Glutamatergic neuron (in vitro differentiated cells): ENCODE data around the gene TUT7. TPM values are rescaled to one million over a fixed set of nuclear protein-coding genes. Genes with fewer than 3 reads are reported as not detected.

Source experiments
- DNase-seq: peaks from one replicate; pipeline ENCODE4 v3.0.0; 2022
- H3K27ac Mint-ChIP-seq: one replicate; pipeline ENCODE4 v1.8.0; 2020; ENCODE audit warnings: mild to moderate bottlenecking, mixed read lengths, inconsistent platforms; ENCODE audit not compliant: unreplicated experiment
- H3K27me3 Mint-ChIP-seq: one replicate; pipeline ENCODE4 v1.8.0; 2020; ENCODE audit warnings: mild to moderate bottlenecking, moderate library complexity, mixed read lengths, inconsistent platforms; ENCODE audit not compliant: unreplicated experiment
- H3K36me3 Mint-ChIP-seq: one replicate; pipeline ENCODE4 v1.8.0; 2020; ENCODE audit warnings: mild to moderate bottlenecking, mixed read lengths, inconsistent platforms; ENCODE audit not compliant: unreplicated experiment
- H3K4me1 Mint-ChIP-seq: one replicate; pipeline ENCODE4 v1.8.0; 2020; ENCODE audit warnings: mild to moderate bottlenecking, low read depth, mixed read lengths, inconsistent platforms; ENCODE audit not compliant: unreplicated experiment
- H3K4me3 Mint-ChIP-seq: one replicate; pipeline ENCODE4 v1.8.0; 2020; ENCODE audit warnings: mild to moderate bottlenecking, mixed read lengths, inconsistent platforms; ENCODE audit not compliant: unreplicated experiment
- H3K9me3 Mint-ChIP-seq: one replicate; pipeline ENCODE4 v1.8.0; 2020; ENCODE audit warnings: mild to moderate bottlenecking, moderate library complexity, mixed read lengths, inconsistent platforms; ENCODE audit not compliant: unreplicated experiment
- CTCF ChIP-seq: fragments of 200-600 bp; sonication (generic); IDR thresholded peaks from one replicate; pipeline ENCODE4 v1.5.0; 2021; ENCODE audit not compliant: partially characterized antibody, unreplicated experiment
- total RNA-seq: library from RNA; stranded (reverse); fragmentation: NEBNext Ultra II Directional; extraction: Animal tissue kit (Norgen Biotek cat#: 25700); gene quantifications from one replicate; pipeline ENCODE4 v1.2.1, GENCODE V29; 2021; ENCODE audit not compliant: unreplicated experiment

TUT7 gene
- total RNA-seq, 1 donor from 2014 or later = 29.4 TPM

GRCh38 chr9:86246752-86247161, 107.5 kb downstream of the TUT7 start:
- peaks cover 2% of the 10 kb centered on the region for H3K9me3 Mint-ChIP-seq
- no peak for TF ChIP-seq CTCF
- peaks cover 10% of the 10 kb centered on the region for H3K36me3 Mint-ChIP-seq
- no peaks in the 10 kb centered on the region for H3K27me3 Mint-ChIP-seq
- H3K27ac Mint-ChIP-seq = no peak overlapping the region
- H3K4me1 Mint-ChIP-seq = no peaks in the 10 kb centered on the region
- H3K4me3 Mint-ChIP-seq = no peak overlapping the region
- peak; percentile 17 for DNase-seq

- no peaks in the 10 kb centered on the region for H3K4me1 Mint-ChIP-seq
- no peak overlapping the region for H3K27ac Mint-ChIP-seq
- no peak for TF ChIP-seq CTCF
- H3K9me3 Mint-ChIP-seq = no peaks in the 10 kb centered on the region
- no peaks in the 10 kb centered on the region for H3K36me3 Mint-ChIP-seq
- H3K27me3 Mint-ChIP-seq = no peaks in the 10 kb centered on the region
- H3K4me3 Mint-ChIP-seq = no peak overlapping the region
- no peak for DNase-seq
Observed at GRCh38 chr9:86242071-86242470, 112.1 kb downstream of the TUT7 start.

GRCh38 chr9:86241216-86241615, 113.0 kb downstream of the TUT7 start:
- H3K36me3 Mint-ChIP-seq = no peaks in the 10 kb centered on the region
- no peak for TF ChIP-seq CTCF
- no peak overlapping the region for H3K4me3 Mint-ChIP-seq
- no peak overlapping the region for H3K27ac Mint-ChIP-seq
- no peaks in the 10 kb centered on the region for H3K9me3 Mint-ChIP-seq
- H3K27me3 Mint-ChIP-seq = no peaks in the 10 kb centered on the region
- no peaks in the 10 kb centered on the region for H3K4me1 Mint-ChIP-seq
- no peak for DNase-seq

- DNase-seq = no peak
Observed at GRCh38 chr9:86238861-86239770, 115.1 kb downstream of the TUT7 start.

More at GRCh38 chr9:86238861-86239770, 115.1 kb downstream of the TUT7 start:
- Mint-ChIP-seq H3K27me3 (no peaks in the 10 kb centered on the region), H3K36me3 (no peaks in the 10 kb centered on the region), H3K4me3 (no peak overlapping the region), H3K9me3 (no peaks in the 10 kb centered on the region), H3K27ac (no peak overlapping the region), H3K4me1 (no peaks in the 10 kb centered on the region)
- TF ChIP-seq CTCF = no peak

Other genes starting within 250 kb of the TUT7 start
- gene C9orf153, start 94.8 kb downstream of the TUT7 start, total RNA-seq = 0.27 TPM
- 60.8 TPM for gene ISCA1, start 71.9 kb downstream of the TUT7 start, total RNA-seq